ENCODE measurements around the gene AKT1.
"Not testable (repeated sequence)": the region's sequence is repeated elsewhere in the genome, so short reads cannot be mapped to it uniquely, and the experiment has no call there.

The AKT1 gene

GRCh38 chr14:104794993-104795780, at the start of gene AKT1:
Gene AKT1, minus strand, starts transcription at chr14:104795748. Its CDS starts 3,105 bp downstream, at chr14:104792643.
- DNase-seq, result no peak

- no peak for DNase-seq
These were observed 49.6 kb upstream of the AKT1 start for GRCh38 chr14:104845033-104845666.

- no peak for DNase-seq
These were observed 48.9 kb upstream of the AKT1 start for GRCh38 chr14:104844306-104845032.

- DNase-seq, result no peak
These were observed 48.1 kb upstream of the AKT1 start for GRCh38 chr14:104843442-104844305.

GRCh38 chr14:104843006-104843405, 47.5 kb upstream of the AKT1 start:
- no peak for DNase-seq

- no peak for DNase-seq
These were observed 46.2 kb upstream of the AKT1 start for GRCh38 chr14:104841730-104842129.

GRCh38 chr14:104836171-104836935, 40.8 kb upstream of the AKT1 start:
- not testable (repeated sequence) for DNase-seq

- DNase-seq, result no peak
These were observed 35.2 kb upstream of the AKT1 start for GRCh38 chr14:104830781-104831180.

GRCh38 chr14:104827177-104828055, 31.9 kb upstream of the AKT1 start:
- DNase-seq, result peak; percentile 38

- no peak for DNase-seq
These were observed 31.3 kb upstream of the AKT1 start for GRCh38 chr14:104826861-104827176.

GRCh38 chr14:104826189-104826860, 30.8 kb upstream of the AKT1 start:
- peak; percentile 83 for DNase-seq

- DNase-seq, result no peak
These were observed 28.9 kb upstream of the AKT1 start for GRCh38 chr14:104824353-104824997.

- DNase-seq, result no peak
These were observed 27.5 kb upstream of the AKT1 start for GRCh38 chr14:104822821-104823615.

- DNase-seq, result no peak
These were observed 26.5 kb upstream of the AKT1 start for GRCh38 chr14:104821971-104822608.

- DNase-seq, result no peak
These were observed 25.8 kb upstream of the AKT1 start for GRCh38 chr14:104821229-104821945.

- DNase-seq, result no peak
These were observed 25.2 kb upstream of the AKT1 start for GRCh38 chr14:104820669-104821228.

- no peak for DNase-seq
These were observed 23.8 kb upstream of the AKT1 start for GRCh38 chr14:104819361-104819781.
